Activated gamma-delta T cell treated with Interleukin-2 at 50 U/mL for 16 hours (primary cell): ENCODE results near the gene DIAPH3.

Experiments
- DNase-seq: peaks from one replicate; pipeline ENCODE4 v3.0.0-alpha.2; 2020

DIAPH3 gene

DNA sequence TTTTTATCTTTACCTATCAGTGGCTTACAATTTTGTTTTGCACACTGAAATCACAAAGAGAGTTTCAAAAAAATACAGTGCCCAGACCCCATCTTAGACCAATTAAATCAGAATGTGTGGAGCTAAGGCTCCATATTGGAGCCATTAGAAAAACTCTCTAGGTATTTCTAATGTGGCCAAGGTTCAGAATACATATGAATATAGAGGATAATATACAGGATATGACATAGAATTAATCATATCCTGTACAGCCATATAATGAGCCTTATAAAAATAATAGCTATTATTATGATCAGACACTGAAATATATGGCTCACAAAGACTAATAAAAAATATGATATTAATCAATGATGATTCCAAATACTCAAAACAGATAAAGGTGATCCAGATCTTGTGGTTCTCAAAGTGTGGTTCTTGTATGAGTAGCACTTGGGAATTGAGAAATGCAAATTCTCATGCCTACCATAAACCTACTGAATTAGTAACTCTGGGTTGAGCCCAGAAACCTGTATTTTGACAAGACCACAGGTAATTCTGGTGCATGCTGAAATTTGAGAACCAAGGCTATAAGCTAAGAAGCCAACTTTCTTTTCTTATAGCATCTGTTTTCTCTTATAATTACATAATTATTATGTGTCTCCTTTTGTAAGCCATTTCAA is 408.0 kb downstream of the DIAPH3 start:
- no peak for DNase-seq

DNA sequence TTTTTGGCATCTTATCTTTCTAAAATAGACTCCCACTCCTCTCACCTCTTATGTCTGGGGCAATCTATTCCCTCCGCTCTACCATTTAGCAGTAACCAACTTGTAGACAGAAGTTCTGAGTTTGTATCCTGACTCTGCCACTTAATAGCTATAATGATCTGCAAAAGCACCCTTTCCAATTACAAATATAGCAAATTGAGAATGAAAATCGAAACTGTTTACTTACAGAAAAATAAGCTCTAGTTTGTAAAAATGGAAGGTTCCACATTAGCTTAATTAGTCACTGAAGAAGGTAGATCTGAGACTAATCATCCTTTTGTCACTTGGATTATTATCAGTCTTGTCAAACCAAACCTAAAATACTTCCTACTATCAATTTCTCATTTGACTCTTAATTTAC is 409.3 kb downstream of the DIAPH3 start:
- DNase-seq, result no peak

DNA sequence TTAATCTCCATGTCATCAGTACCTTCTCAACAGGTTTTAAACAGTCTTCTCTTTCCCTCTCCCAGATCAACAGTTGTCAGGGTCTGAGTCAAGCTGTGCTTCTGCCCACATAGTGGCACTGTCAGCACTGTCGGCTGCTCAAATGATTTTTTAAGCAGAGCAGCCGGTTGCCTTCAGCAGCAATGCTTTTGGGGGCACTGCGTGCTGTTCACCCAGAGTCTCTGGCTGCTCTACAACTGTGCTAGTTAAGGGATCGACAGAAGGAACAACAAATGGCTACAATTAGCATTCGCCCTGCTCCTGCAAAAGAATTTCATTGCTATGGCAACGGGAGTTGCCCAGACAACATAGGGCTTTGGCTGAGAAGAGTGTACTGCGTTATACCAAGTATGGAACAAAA is 412.9 kb downstream of the DIAPH3 start:
- DNase-seq, result no peak

DNA sequence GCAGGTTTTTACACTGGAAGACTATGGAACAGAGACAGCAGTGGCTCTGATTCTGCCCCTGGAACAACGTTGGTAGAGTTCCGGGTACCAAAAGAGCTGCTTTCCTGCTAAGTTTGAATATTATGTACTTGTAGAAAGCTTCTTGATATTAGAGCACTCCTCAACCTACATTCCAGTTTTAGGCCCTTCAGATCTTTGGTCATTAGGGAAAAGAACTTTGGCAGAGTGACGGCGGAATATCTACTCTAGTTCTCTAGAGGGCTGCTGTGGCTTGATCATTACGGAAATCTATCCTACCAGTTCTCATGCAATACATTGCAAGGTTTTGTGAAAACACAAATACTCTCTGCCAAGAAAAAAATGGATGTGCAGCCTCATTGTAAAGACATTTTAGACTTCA is 415.7 kb downstream of the DIAPH3 start:
- DNase-seq, result no peak

DNA sequence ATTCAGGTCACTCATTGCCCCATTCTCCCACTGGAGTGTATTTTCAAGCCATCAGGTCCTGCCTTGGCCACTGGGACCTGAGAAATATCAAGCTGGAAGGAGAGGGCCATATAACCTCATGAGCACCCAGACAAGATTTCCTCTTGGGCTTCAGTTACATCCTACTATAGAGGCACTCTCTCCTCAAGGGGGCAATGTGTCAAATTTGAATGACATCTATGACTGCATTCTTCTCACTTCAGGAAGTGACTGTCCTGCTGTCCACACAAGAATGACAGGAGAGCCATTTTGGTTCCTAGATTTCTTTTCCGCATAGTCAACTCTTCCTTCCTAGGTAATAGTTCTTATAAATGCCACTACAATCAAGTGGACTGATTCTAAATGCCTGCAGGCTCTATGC is 416.2 kb downstream of the DIAPH3 start:
- no peak for DNase-seq

DNA sequence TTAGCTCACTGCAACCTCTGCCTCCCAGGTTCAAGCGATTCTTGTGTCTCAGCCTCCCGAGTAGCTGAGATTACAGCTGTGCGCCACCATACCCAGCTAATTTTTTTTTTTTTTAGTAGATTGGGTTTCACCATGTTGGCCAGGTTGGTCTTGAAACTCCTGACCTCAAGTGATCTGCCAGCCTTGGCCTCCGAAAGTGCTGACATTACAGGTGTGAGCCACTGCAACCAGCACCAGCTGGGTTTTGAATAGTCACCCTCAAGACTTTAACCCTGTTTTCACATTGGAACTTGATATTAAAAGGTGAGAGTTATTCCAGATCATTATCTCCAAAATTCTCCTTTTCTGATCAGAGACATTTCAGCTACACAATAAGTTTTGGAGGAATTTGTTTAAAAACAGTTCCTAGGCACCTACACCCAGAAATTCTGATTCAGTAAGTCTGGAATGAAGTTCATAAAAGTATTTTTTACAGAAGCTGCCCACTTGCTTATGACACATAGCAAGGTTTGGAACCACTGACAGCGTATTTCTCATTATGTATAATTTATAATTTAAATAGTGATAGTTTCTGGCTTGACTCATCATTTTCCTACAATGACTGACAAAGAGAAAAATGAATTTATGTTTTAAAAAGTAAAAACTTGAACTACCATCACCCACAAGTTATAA is 417.3 kb downstream of the DIAPH3 start:
- no peak for DNase-seq

DNA sequence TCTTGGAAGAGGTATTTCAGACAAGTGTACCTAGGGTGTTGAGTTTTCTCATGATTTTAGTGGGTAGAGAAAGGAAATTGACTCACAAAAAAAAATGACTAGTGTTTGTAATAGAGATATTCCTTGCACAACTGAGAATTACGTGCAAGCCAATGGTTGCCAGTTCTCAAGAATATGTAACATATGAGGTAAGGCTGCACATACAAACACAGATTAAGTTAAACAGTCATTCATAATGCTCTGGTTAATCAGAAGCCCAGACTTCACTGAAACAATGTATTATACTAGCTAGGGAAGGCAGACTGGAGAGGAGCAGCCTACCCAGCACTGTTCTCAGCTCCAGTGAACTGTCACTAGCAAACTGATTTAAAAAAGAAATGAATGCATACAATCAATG is 418.3 kb downstream of the DIAPH3 start:
- no peak for DNase-seq

DNA sequence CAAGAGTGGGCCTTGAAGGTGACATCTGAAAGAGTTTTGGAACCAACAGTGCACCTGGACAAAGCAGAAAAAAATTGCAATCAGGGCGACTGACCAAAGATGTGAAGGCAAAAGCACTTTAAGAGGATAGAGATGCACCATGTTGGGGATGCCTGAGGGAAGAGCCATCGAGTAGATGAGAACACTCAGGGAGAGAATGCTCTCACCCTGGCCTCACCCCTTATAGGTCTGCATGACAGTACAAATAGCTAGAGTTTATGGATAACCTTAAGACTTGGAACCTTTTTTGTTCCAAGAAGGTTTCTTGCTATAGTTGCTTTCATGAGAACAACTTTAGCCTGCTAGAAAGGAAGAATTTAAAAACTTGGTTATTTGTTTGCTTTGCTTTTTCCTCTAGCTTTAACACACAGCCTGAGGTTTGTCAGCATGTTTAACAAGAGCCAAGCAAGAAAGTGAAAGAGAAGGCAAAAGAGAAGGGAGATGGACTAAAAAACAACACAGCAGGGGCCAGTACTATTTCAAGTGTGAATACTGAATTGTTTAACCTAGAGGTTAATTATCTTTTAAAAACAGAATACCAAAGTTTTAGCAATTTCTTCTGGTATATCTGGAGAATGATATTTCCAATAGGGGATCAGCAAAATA is 418.9 kb downstream of the DIAPH3 start:
- no peak for DNase-seq

DNA sequence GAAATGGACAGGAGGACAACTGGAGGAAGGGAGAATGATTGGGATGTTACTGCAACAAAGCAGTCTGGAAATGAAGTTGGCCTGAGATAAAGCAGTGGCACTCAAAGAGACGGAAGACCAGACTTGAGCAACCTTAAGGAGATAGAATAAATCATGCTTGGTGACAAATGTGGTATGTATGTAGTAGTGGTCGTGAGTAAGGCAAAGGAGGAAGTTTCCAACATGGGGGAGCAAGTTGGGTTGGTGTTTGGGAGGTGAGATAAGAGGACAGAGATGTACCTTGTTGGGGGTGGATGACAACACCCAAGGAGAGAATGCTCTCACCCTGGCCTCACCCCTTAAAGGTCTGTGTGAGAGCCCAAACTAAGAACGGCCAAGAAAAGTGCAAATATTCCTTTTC is 420.5 kb downstream of the DIAPH3 start:
- DNase-seq, result no peak

DNA sequence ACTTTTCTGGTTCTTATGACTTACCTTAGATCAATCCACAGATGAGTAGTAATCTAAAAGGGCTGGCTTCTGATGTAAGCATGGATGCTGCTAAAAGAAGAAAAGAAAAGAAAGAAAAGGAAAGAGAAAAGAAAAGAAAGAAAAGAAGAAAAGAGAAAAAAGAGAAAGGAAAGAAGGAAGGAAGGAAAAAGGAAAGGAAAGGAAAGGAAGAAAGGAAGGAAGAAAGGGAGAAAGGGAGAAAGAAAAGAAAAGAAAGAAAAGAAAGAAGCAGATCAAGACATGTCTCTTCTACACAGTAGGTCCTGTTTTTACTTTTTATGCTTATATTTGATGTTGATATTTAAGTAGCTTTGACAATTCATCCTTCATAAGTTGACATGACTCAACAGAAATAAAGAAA is 421.3 kb downstream of the DIAPH3 start:
- no peak for DNase-seq

DNA sequence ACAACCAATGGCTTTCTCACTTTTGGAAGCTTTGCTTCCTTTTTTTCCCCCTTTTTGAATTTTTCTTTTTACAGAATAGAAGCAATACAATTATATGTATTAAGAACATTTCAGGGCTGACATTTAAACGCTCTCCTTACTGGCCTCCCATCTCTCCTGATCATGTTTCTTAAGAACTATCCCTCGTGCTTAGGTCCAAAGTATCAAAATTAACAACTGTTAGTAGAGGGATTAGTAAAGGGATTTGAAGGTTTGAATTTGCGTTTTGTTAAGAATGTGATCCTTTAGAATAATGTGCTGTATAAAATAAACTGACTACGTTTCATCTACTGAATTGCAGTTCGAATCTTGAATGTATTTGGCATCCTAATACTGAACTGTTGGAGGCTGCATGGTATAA is 424.8 kb downstream of the DIAPH3 start:
- no peak for DNase-seq

DNA sequence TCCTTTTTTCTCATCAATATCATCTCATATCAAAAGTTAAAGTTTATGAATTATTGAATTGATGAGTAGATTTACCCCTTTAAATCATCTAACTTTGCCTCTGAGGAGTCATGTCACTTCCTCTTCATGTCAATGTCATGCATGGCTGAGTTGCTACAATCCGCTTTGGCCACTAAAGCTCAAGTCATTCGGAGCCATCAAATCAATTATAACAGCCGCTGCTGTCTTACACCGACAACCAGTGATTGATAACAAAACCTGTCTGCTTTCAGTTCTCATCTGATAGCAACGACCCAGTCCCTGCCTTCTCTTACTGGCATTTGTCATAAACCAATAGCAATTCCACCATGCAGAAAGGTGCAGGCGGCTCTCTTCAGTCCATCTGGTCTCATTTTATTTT is 429.3 kb downstream of the DIAPH3 start:
- DNase-seq, result no peak

DNA sequence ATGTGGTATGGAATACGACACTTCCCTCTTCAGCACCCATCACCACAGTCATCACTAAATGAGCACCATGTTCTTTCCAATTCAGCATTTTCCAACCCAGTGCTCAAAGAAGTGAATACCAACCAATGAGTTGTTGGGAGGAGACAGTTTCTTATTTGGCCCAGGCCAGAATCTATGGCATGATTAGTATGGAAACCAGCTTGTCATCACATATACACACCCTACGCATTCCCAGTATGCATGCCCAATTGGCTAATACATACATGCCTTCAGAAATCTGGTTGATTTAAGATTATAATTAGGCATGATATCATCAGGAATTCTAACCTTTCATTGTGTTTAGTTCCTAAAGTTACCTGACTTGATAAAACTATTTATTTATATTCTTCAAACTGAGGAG is 430.0 kb downstream of the DIAPH3 start:
- no peak for DNase-seq

DNA sequence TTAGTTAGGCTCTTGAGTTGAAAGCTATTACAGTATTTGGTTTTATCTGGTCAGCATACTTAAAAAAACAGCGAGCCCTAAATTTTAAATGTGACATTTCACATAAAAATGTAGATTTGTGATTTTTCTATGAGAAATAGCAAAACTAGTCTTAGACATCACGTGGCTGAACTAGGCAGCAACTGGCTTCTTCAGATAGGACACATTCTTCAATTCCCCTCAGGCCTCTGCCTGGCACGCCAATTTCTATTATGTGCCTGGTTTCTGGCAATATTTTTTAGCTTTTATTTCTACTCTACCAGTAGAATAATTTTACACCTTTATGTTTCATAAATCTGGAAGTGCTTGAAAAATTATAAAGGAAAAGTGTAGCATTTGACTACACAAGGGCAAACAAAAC is 433.7 kb downstream of the DIAPH3 start:
- no peak for DNase-seq

DNA sequence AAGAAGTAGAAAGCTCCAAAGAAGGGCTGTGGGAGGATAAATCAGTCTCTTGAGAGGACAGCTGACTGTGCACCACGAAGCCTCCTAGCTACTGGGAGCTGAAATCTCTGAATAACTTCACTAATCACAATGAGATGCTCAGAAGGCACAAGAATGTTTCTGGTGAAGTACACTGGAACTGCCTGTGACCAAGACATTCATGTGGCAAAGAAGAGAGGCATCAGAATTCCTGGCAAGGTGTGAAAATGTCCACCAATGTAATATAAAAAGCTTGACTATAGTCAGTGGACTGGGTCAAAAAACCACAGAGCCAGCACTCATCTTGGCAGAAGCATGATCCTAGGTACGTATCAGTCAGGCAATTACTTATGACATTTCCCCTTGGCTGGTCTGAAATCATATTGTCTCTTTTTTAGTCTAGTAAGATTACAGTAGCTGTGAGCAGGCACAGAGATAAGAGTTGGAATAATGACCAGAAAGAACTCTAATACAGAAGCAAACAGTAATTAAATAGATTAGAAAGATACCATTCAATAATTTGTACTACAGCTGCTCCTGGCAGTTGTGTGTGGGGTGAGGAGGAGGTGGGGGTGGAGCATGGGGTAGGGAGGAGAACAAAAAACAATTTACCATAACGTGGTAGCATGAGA is 434.7 kb downstream of the DIAPH3 start:
- no peak for DNase-seq

DNA sequence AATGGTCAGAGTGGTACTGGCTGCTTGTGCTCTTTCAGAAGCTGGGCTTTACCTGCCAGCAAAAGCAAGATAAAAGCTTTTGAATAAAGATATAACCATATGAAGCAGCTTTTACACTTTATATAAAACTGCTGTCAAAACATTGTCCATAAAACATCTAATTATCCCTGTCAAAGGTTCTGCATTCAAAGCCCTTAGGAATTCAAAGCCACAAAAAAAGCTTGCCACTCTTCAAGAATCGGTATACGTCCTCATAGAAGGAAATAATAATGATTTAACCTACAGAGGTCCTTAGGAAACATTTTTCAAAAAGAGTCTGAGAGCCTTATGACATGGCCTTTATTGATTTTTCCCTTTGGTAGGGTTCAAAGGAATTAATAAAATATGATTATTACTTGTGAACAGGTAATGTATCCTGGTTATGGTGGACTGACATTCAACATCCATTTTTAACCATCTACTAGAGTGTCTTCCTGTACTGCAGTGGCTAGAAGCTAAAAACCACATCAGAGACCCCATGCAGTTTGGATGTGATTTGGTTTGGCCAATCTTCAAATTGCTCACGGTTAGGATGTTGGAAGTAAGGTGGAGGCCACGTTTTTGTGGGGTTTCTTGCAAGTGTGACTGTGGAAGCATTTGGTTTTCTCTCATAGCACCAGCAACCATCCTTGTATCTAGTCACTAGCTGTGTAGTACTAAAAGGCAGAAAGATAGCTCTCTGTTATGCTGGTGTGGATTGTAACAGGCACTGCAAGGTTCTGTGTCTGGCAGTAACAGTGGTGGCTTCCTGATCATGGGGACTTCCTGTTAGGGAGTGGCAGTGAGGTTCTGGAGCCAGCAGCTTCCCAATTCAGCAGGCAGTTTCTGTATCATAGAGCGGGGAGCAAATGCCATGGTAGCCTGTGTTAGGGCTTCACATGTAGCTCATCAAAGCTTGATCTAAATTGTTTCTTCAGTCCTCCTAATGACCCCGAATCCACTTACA is 441.5 kb downstream of the DIAPH3 start:
- DNase-seq, result no peak

DNA sequence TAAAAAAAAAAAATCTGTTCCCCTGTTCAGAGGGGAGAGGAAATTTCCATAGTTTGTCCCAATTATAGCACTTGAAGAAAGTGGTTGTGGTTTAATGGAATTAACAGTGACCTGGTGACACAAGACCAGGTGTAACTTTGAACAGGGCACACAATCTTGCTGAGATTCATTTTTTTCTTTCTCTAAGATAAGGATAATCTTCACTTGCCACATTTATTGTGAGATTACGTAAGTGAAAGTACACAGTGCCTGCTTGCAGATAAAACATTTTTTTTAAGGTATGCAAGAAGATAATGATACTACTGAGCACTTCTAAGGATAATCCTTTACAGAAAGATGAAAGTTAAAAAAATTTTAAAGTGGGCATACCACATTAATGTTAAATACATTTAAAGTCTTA is 448.1 kb downstream of the DIAPH3 start:
- DNase-seq, result no peak

DNA sequence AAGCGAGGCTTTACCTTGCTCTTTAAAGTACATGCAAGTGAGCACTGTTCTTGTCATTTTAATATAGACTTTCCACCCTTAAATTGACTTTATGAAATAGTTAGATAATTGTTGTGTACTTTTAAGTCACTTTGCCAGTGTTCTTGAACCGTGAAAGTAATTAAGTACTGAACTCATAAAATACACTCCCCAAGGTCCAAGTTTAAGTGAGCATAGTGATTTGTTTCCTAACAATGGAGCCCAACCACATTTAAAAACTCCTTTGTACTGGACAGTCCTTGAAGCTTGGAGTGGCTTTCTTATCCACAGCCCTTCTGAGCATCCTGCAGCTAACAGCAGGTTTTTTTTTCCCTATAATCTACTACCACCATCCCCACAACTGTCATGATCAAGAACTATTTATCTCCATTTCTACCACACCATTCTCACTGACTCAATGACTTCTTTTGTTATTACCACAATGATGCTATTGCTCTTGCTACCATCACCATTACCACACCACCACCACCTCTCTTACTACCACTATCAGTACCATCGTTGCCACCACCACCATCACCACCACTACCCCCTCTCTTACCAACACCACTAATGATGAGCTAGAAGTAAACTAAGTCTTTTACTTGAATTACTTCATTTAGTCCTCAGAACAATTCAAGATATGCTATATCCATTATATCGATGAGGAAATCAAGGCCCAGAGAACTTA is 452.6 kb downstream of the DIAPH3 start:
- DNase-seq, result no peak

DNA sequence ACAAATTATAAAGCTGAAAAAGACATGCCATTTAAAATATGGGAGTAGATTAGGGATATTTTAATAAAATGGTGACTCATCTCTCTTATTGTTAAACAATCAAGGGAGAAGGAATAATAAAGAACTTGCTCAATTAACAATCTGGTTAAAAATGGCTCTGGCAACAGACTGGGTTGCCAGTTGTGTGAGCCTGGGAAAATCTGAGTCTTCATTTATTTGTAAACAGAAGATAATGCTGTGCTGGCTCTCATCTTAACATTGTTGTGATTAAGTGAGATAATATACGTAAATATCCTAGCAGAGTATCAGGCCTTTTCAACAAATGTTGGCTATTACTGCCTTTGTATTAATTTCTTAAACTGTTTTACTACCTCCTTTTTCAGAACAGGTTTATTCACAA is 453.3 kb downstream of the DIAPH3 start:
- no peak for DNase-seq

DNA sequence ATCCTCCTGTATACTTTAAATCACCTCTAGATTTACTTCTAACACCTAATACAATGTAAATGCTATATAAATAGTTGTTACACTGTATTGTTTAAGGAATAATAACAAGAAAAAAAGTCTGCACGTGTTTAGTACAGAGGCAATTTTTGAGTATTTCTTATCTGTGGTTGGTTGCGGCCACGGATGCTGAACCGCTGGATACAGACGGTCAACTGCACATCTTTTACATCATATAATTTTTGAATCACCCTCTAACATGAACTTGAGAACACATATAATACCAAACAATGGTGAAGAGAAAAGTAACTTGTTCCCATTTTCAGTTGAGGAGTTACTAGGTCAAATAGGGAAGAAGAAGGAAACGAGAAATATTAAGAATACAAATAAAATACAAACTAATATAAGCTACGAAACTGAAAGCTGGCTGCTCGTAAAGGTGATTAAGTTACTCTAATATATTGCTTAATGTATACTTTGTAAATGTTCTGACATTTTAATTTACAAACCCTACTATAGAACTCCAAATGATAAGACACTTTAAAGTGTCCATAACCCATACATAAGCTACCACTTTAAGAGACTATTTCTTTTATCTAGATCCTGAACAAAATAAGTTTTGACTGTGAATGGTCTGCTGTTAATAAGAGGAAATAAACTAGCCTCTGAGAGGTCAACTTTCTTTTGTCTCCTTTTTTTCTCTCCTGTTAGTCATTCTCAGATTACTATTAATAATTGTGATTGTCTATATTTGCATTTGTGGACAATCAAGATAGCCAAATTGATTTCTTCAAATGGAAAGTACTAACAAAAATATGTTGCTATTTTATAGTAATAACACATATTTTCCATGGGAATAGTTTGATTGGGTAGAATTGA is 457.4 kb downstream of the DIAPH3 start:
- no peak for DNase-seq

DNA sequence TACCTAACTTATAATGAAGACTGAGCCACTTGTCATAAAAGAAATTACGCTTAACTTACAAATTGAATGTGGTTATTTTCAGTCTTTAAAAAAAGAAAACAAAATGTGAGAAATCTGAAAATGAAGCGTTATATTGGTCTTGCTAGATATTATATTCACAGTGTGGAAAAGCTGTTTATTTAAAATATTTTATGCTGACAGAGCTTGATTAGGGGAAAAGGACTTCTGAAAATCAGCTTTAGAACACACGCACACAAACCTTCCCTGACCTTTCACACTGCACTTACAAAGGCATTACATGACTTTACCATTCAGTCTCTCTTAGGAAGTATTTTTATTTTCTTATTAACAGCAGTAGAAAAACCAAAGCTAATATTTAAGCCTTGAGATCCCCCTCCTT is 461.5 kb downstream of the DIAPH3 start:
- no peak for DNase-seq
